Hepatocyte (in vitro differentiated cells): ENCODE data around the gene NANS. TPM values are rescaled to one million over a fixed set of nuclear protein-coding genes. Genes with fewer than 3 reads are reported as not detected.
A peak's percentile ranks its signal among the peaks of the same experiment; 100 is the strongest.
"Not testable (repeated sequence)": the region's sequence is repeated elsewhere in the genome, so short reads cannot be mapped to it uniquely, and the experiment has no call there.

Source experiments
- DNase-seq: peaks from one replicate; pipeline ENCODE4 v3.0.0-alpha.2; 2016; ENCODE audit warnings: low spot score
- H2AFZ ChIP-seq: fragments of 200-600 bp; sonication (generic); 2 replicates; pipeline ENCODE4 v1.6.0; 2016; ENCODE audit warnings: antibody characterized with exemption, mild to moderate bottlenecking
- H3K27ac ChIP-seq: fragments of 200-600 bp; sonication (generic); 2 replicates; pipeline ENCODE4 v1.5.1; 2016; ENCODE audit warnings: mild to moderate bottlenecking
- H3K27me3 ChIP-seq: fragments of 200-600 bp; sonication (generic); 2 replicates; pipeline ENCODE4 v1.6.1; 2016
- H3K36me3 ChIP-seq: fragments of 200-600 bp; sonication (generic); replicated peaks from 2 replicates; pipeline ENCODE4 v1.5.1; 2016; ENCODE audit warnings: low read depth; ENCODE audit not compliant: insufficient read depth
- H3K4me1 ChIP-seq: fragments of 200-600 bp; sonication (generic); 2 replicates; pipeline ENCODE4 v1.5.1; 2016; ENCODE audit warnings: mild to moderate bottlenecking, moderate library complexity; ENCODE audit not compliant: insufficient read depth
- H3K4me2 ChIP-seq: fragments of 200-600 bp; sonication (generic); 2 replicates; pipeline ENCODE4 v1.6.0; 2016
- H3K4me3 ChIP-seq: fragments of 200-600 bp; sonication (generic); 2 replicates; pipeline ENCODE4 v1.5.1; 2016; ENCODE audit warnings: mild to moderate bottlenecking
- H3K79me2 ChIP-seq: fragments of 200-600 bp; sonication (generic); 2 replicates; pipeline ENCODE4 v1.6.0; 2017; ENCODE audit warnings: mild to moderate bottlenecking
- H3K9me2 ChIP-seq: fragments of 200-600 bp; sonication (generic); replicated peaks from 2 replicates; pipeline ENCODE4 v1.6.0; 2017; ENCODE audit warnings: mild to moderate bottlenecking; ENCODE audit not compliant: insufficient read depth
- H3K9me3 ChIP-seq: fragments of 200-600 bp; sonication (generic); 2 replicates; pipeline ENCODE4 v1.5.1; 2016; ENCODE audit warnings: low read depth, mild to moderate bottlenecking
- H4K20me1 ChIP-seq: fragments of 200-600 bp; sonication (generic); 2 replicates; pipeline ENCODE4 v1.6.0; 2016; ENCODE audit warnings: mild to moderate bottlenecking; ENCODE audit not compliant: insufficient read depth, poor library complexity, severe bottlenecking
- EZH2 ChIP-seq: fragments of 200-600 bp; sonication (generic); IDR thresholded peaks from 2 replicates; pipeline ENCODE4 v1.6.1; 2016; ENCODE audit warnings: antibody characterized with exemption, mild to moderate bottlenecking, borderline replicate concordance
- EZH2phosphoT487 ChIP-seq: fragments of 200-600 bp; sonication (generic); IDR thresholded peaks from one replicate; pipeline ENCODE4 v1.6.1; 2018; ENCODE audit warnings: antibody characterized with exemption, mild to moderate bottlenecking, low read depth, moderate library complexity; ENCODE audit not compliant: unreplicated experiment, severe bottlenecking
- WGBS: methylation state at CpG from one replicate; pipeline ENCODE4 v1.1.6; 2016; ENCODE audit warnings: low lambda C conversion rate; ENCODE audit errors: missing lambda C conversion rate; 5-methylcytosine and 5-hydroxymethylcytosine counted together
- polyA plus RNA-seq: library from polyadenylated mRNA; unstranded; fragments of >200 nt; fragmentation: Nextera tagmentation; extraction: Ambion mirVana; gene quantifications from 2 replicates; pipeline ENCODE4 v1.2.1, GENCODE V29; 2016
- total RNA-seq: library from RNA; depleted of rRNA; stranded (reverse); fragments of >200 nt; gene quantifications from 2 replicates; pipeline ENCODE4 v1.2.3, GENCODE V29; 2014
- TF ChIP-seq, protein P1 (sequence below): fragments of 200-600 bp; sonication (generic); IDR thresholded peaks from 2 replicates; pipeline ENCODE4 v1.5.1; 2016; ENCODE audit warnings: antibody characterized with exemption, mild to moderate bottlenecking; ENCODE audit not compliant: poor library complexity

The NANS gene
- total and polyA plus RNA-seq, 2 experiments from 2014 or later = 62.9 to 88.8 TPM

DNA sequence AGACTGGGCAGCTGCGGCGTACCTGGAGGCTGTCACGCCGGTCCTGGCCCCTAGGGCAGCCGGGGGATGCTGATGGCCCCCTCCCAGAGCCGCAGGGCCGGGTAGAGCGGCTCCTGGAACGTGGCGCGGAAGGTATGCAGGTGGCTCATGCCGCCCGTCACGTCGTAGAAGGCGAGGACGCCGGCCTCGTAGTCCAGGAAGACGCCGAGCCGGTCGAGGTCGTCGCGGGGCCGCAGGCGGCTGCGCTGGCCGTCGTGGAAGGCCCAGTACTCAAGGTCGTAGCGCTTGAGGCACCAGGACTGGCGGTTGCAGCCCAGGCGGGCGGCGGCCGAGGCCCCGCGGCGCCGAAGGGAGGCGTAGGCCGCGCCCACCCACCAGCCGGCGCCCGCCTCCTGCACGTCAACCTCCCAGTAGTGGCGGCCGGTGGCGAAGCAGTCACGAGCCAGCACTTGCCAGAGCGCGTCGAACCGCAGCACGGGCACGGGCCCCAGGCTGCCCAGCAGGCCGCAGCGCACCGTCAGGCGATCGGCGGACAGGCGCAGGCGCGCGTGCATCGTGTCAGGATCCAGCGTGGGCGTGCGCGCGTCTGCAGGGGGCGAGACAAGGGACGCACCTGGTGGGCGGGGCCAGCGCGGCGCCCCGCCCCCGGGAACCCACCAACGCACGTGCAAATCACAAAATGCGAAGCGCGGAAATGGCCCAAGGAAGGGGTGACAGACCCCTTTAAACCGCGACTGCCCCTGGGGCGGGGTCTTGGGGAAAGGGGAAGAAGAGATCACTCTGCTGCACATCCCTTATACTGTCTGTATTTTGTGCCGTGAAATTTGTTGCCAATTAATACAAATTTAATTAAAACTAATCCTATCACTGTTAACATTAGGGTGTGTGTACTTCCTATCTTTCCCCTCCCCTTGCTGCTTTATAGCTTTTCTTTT is 31.2 kb downstream of the NANS start:
- no peaks in the 10 kb centered on the region for H3K79me2 ChIP-seq
- no peaks in the 10 kb centered on the region for H3K36me3 ChIP-seq
- no peaks in the 10 kb centered on the region for H3K27me3 ChIP-seq
- no peak overlapping the region for H3K4me3 ChIP-seq
- peak; percentile 77 for DNase-seq
- no peak overlapping the region for H3K27ac ChIP-seq
- WGBS = 28% methylated on average over 91 of the region's 92 CpGs
- H3K9me3 ChIP-seq = no peaks in the 10 kb centered on the region
- no peaks in the 10 kb centered on the region for H3K4me1 ChIP-seq
- H3K9me2 ChIP-seq = no peaks in the 10 kb centered on the region
- H2AFZ ChIP-seq = peak overlapping the region; percentile 33
- H3K4me2 ChIP-seq = peak overlapping the region; percentile 73
- no peaks in the 10 kb centered on the region for H4K20me1 ChIP-seq
- TF ChIP-seq EZH2 = no peak
- TF ChIP-seq, protein P1, sequence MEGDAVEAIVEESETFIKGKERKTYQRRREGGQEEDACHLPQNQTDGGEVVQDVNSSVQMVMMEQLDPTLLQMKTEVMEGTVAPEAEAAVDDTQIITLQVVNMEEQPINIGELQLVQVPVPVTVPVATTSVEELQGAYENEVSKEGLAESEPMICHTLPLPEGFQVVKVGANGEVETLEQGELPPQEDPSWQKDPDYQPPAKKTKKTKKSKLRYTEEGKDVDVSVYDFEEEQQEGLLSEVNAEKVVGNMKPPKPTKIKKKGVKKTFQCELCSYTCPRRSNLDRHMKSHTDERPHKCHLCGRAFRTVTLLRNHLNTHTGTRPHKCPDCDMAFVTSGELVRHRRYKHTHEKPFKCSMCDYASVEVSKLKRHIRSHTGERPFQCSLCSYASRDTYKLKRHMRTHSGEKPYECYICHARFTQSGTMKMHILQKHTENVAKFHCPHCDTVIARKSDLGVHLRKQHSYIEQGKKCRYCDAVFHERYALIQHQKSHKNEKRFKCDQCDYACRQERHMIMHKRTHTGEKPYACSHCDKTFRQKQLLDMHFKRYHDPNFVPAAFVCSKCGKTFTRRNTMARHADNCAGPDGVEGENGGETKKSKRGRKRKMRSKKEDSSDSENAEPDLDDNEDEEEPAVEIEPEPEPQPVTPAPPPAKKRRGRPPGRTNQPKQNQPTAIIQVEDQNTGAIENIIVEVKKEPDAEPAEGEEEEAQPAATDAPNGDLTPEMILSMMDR = no peak
- TF ChIP-seq EZH2phosphoT487 = no peak

DNA sequence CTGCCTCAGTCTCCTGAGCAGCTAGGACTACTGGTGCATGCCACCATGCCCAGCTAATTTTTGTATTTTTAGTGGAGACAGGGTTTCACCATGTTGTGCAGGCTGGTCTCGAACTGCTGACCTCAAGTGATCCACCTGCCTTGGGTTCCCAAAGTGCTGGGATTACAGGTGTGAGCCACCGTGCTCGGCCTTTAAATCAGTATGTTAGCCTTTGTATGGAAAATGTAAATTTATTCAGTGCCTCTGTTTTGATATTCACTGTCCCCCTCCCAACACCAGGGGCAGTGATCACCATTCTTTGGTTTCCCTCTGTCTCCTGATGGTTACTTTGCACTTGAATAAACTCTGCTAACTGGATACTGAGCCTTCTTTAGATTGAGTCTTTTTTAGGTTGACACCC is 34.1 kb downstream of the NANS start:
- H3K27ac ChIP-seq, H3K4me2 ChIP-seq, H2AFZ ChIP-seq, H3K4me1 ChIP-seq, H3K79me2 ChIP-seq, H3K4me3 ChIP-seq, H3K27me3 ChIP-seq, DNase-seq, H3K9me3 ChIP-seq, H4K20me1 ChIP-seq, H3K9me2 ChIP-seq, H3K36me3 ChIP-seq: not testable (repeated sequence)
- WGBS = 71% methylated on average over 3 of the region's 3 CpGs

DNA sequence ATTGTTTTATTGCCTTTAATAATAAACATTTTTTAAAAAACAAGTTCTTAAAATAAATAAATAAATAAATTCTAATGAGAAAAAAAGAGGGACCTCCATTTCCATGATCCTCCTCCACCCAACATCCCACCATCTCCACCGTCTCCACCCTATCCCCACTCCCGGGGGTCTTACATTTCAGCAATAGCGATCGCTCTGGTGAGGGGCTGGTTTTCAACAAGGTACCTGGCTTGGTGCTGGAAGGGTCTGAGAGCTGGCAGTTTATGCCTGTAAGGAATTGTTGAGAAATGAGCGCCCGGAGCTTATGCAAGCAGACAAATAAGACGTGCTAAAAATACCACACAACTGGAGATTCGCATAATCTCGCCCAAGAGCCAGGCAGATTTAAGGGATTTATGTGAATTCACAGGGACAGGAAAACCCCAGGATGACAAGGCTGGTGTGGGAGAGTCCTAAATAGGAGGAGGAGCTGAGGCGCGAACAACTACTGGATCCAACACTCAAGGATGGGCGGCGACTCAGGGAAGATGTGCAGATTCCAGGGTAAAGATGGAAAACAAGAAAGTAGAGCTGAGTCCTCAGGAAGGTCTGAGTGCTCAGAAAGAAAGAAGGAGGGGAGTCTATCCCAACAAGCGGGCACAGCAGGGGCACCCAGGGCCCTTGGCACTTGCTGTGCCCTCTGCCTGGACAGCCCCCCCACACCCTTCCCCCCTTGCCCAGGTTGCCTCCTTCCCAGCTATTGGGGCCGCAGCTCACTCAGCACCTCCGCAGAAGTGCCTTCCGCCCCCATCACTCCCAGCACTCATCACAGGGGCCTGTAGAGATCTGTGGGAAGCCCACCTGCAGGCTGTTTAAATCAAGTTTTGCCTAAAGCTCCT is 35.4 kb downstream of the NANS start:
- H4K20me1 ChIP-seq = no peaks in the 10 kb centered on the region
- H3K27me3 ChIP-seq = no peaks in the 10 kb centered on the region
- no peak overlapping the region for H3K27ac ChIP-seq
- no peaks in the 10 kb centered on the region for H3K79me2 ChIP-seq
- no peaks in the 10 kb centered on the region for H3K9me3 ChIP-seq
- no peaks in the 10 kb centered on the region for H3K4me1 ChIP-seq
- 47% methylated on average over 17 of the region's 17 CpGs for WGBS
- no peak overlapping the region for H2AFZ ChIP-seq
- H3K4me2 ChIP-seq = no peak overlapping the region
- TF ChIP-seq EZH2phosphoT487 = no peak
- TF ChIP-seq, protein P1 = no peak
- TF ChIP-seq EZH2 = no peak
- no peak overlapping the region for H3K4me3 ChIP-seq
- DNase-seq = peak; percentile 55
- H3K36me3 ChIP-seq = no peaks in the 10 kb centered on the region
- no peaks in the 10 kb centered on the region for H3K9me2 ChIP-seq

DNA sequence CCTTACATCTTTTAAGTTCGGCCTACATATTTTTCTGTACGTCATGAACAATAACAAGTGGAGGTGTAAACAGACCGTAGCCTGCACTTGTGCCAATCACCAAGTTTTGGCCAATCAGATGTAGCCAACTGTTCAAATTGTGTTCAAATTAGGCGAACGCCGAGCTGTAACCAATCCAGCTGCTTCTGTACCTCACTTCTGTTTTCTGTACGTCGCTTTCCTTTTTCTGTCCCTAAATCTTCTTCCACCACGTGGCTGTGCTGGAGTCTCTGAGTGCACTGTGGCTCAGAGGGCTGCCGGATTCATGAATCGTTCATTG is 36.0 kb downstream of the NANS start:
- Histone ChIP-seq H3K27me3 (no peaks in the 10 kb centered on the region), H3K4me1 (peaks cover 5% of the 10 kb centered on the region), H3K9me2 (no peaks in the 10 kb centered on the region), H3K27ac (no peak overlapping the region), H4K20me1 (no peaks in the 10 kb centered on the region), H3K9me3 (no peaks in the 10 kb centered on the region), H2AFZ (no peak overlapping the region), H3K36me3 (no peaks in the 10 kb centered on the region), H3K4me2 (no peak overlapping the region), H3K79me2 (no peaks in the 10 kb centered on the region), H3K4me3 (no peak overlapping the region)
- 88% methylated on average over 11 of the region's 11 CpGs for WGBS
- no peak for TF ChIP-seq EZH2
- TF ChIP-seq, protein P1 = no peak
- no peak for TF ChIP-seq EZH2phosphoT487
- no peak for DNase-seq
